ENCODE measurements around the gene CTNNA3.

DNA sequence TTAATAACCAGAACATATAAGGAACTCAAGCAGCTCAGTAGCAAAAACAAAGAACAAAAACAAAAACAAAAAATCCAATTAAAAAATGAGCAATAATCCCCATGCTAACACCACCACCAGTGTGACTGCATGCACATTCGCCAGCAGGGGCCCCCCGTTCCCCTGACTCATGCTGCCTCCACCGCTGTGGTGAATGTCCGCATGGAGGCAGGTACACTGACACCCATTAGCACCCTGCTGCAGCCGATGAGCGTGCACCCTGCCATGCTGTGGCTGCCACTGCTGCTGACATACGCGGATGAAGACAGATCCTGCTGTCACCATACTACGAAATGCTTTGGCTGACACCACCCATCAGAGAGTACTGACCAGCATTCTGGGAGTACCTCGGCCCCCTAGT, 1091.8 kb downstream of the CTNNA3 start:
- TF ChIP-seq CTCF (IDR thresholded peaks at IDR 0.05; ENCODE audit: insufficient read depth, low read length, poor library complexity, severe bottlenecking) (no peak), EZH2phosphoT487 (conservative IDR thresholded peaks at IDR 0.05; ENCODE audit: low read length) (no peak)
